KOPT-K1 (cell line): ENCODE measurements around the gene ANKS1B.

Experiments
- H3K27ac ChIP-seq: fragments of 200-600 bp; sonication (generic); 2 replicates; pipeline ENCODE4 v1.5.1; 2016; ENCODE audit warnings: antibody characterized with exemption, mild to moderate bottlenecking, low read depth, low read length; ENCODE audit not compliant: poor library complexity, severe bottlenecking
- H3K36me3 ChIP-seq: fragments of 200-600 bp; sonication (generic); 2 replicates; pipeline ENCODE4 v1.5.1; 2017; ENCODE audit warnings: antibody characterized with exemption, mild to moderate bottlenecking, low read length, moderate library complexity; ENCODE audit not compliant: insufficient read depth
- H3K9me3 ChIP-seq: fragments of 200-600 bp; sonication (generic); 2 replicates; pipeline ENCODE4 v1.5.1; 2017; ENCODE audit warnings: antibody characterized with exemption, low read length, mild to moderate bottlenecking; ENCODE audit not compliant: insufficient read depth, poor library complexity, severe bottlenecking

Gene ANKS1B

GRCh38 chr12:99309812-99310211 lies 674.9 kb downstream of the ANKS1B start:
- Histone ChIP-seq H3K27ac (no peak overlapping the region), H3K9me3 (no peaks in the 10 kb centered on the region), H3K36me3 (no peaks in the 10 kb centered on the region)

DNA sequence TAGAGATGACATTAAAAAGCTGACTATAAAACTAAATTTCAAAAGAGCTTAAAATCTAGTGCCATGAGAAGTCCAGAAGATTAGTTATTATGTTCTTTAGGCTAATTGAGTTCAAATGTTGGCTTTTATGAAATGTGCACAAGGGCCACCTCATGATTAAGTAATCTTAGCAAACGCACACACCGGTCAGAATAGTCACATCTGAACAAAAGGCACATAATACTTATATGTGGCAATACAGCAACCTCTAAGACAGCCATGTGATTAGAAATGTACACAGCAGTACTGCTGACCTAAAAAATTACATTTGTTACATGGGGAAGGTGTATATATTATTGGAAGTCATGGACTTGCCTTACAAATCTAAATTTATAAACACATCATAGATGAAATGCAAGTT lies 681.9 kb downstream of the ANKS1B start:
- no peak overlapping the region for H3K27ac ChIP-seq
- no peaks in the 10 kb centered on the region for H3K9me3 ChIP-seq

GRCh38 chr12:99287136-99287535 lies 697.6 kb downstream of the ANKS1B start:
- peaks cover 5% of the 10 kb centered on the region for H3K9me3 ChIP-seq
- no peaks in the 10 kb centered on the region for H3K36me3 ChIP-seq
- H3K27ac ChIP-seq = no peak overlapping the region

More for the DNA sequence above, 681.9 kb downstream of the ANKS1B start:
- no peaks in the 10 kb centered on the region for H3K36me3 ChIP-seq

GRCh38 chr12:99284161-99284560 lies 700.6 kb downstream of the ANKS1B start:
- Histone ChIP-seq H3K36me3 (no peaks in the 10 kb centered on the region), H3K27ac (no peak overlapping the region), H3K9me3 (no peaks in the 10 kb centered on the region)

DNA sequence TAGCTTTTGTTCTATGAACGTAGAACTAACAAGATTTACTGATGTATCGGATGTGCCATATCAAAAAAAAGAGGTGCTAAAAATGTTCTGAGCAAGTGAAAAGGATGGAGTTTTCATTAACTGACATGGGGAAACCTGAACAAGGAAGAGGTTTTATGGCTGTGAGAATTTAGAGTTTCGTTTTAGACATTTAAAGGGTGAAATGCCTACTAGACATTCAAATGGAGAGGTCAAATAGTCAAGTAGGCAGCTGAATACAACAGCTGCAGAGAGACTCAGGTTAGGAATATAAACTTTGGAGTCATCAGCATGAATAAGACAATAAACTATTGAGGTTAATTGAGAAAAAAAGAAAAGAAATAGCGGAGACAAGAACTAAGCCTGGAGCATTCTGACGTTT lies 702.1 kb downstream of the ANKS1B start:
- no peak overlapping the region for H3K27ac ChIP-seq
- no peaks in the 10 kb centered on the region for H3K36me3 ChIP-seq

GRCh38 chr12:99282086-99282485 lies 702.6 kb downstream of the ANKS1B start:
- no peaks in the 10 kb centered on the region for H3K9me3 ChIP-seq
- no peaks in the 10 kb centered on the region for H3K36me3 ChIP-seq
- no peak overlapping the region for H3K27ac ChIP-seq

More for the DNA sequence above, 702.1 kb downstream of the ANKS1B start:
- no peaks in the 10 kb centered on the region for H3K9me3 ChIP-seq

DNA sequence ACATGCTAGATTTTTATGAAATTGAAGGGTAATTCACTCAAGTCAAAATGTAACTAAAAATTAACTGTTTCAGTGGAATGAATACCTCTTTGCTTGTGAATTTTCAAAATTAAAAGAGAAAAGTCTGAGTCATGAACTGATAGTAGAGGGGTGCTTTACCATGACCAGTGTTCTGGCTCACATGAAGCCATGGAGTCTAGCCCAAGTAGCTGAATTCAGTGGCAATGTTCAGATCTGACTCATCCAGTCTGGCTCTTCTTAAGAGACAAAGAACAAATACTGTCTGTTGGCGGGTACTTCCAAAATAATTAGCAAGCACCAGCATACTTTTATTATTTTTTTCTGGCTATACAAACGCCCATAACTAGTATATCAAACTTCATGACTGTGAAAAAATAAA lies 703.5 kb downstream of the ANKS1B start:
- no peaks in the 10 kb centered on the region for H3K36me3 ChIP-seq
- H3K27ac ChIP-seq = no peak overlapping the region
- no peaks in the 10 kb centered on the region for H3K9me3 ChIP-seq

DNA sequence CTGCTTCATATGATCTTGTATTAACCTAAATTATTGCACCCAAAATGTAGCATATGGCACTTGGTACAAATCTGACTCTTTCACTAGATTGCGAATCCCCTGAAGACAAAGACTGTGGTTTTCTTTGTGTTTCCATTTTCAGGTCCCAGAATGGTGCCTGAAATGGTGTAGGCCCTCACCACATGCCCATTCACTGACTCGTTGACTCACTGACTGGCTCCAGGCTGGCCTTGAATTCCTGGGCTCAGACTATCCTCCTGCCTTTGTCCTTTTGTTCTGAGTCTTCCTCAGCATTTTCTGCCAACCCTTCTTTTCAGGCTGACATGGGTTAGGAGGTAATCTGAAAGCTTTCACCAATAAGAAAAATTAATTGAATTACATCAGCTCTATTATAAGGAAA lies 705.8 kb downstream of the ANKS1B start:
- no peaks in the 10 kb centered on the region for H3K9me3 ChIP-seq
- H3K36me3 ChIP-seq = no peaks in the 10 kb centered on the region
- no peak overlapping the region for H3K27ac ChIP-seq

DNA sequence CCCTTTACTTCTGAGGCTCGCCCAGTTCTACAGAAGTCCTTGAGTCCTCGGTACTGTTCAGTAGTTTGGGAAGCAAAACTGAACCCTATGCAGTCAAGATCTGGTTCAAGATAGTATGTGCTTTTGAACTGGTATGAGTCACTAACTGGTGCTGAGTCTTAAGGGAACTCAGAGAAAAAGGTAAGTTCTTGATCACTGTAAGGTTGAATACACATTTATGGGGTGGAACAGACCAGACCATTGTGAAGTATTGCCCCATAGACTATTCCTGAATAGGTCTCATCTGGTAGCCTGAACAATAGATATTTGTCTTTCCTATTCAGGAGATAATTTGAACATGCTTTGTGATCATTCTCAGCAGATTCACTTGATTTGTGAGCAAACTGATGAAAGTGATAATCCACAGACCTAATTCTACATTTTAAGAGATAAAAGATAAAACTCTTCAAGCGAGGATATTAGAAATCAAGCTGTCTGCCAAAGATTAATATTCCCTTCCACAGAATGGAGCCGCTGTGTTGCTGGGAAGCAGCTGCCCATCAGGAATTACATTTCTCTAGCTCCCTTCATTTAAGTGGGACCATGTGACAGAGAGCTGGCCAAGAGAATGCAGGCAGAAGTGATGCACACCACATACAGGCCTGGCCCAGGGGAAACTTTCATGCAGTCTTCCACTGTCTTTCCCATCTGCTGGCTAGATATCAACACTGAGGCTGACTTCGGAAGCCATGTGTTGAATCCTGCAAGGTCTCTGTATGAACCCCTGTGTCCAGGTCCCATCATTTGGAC lies 707.0 kb downstream of the ANKS1B start:
- no peak overlapping the region for H3K27ac ChIP-seq
- no peaks in the 10 kb centered on the region for H3K36me3 ChIP-seq
- H3K9me3 ChIP-seq = no peaks in the 10 kb centered on the region

GRCh38 chr12:99271071-99271470 lies 713.7 kb downstream of the ANKS1B start:
- Histone ChIP-seq H3K36me3 (no peaks in the 10 kb centered on the region), H3K9me3 (no peaks in the 10 kb centered on the region), H3K27ac (no peak overlapping the region)

DNA sequence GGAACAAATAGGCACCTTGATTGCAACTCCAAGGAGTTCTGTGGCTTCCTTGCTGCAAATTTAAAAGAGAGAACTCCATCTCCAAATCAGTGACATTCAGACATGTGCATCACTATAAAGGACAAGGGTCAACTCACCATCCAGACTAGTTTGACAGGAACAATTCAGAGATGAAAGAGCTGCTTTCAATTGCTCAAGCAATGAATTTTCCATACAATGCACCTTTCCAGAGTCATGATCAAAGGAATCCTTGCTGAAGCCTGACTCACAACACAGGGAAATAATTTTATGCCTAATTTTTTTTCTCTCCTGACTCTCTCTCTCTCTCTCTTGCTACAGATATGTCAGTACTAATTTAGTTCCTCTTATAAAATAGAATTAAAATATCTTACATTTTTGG lies 717.7 kb downstream of the ANKS1B start:
- no peak overlapping the region for H3K27ac ChIP-seq

DNA sequence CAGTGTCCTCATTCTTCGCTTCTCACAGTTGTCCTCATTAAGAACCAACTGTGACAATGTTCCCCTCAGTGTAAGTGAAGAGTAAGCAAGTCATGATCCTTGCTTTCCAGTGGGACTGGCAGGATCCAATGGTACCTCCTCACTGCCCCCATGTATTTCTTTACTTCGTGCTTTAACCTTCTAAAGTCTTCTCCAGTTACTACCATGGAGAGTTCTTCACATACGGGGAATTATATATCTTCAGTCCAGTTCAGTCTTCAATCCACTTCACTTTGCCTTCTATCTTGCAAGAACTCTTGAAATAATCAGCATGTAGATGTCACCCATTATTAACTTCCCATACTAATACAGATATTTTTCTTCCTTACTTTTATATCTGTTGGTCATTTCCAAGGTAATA lies 719.1 kb downstream of the ANKS1B start:
- Histone ChIP-seq H3K9me3 (no peaks in the 10 kb centered on the region), H3K27ac (no peak overlapping the region), H3K36me3 (no peaks in the 10 kb centered on the region)

More for the DNA sequence above, 717.7 kb downstream of the ANKS1B start:
- H3K9me3 ChIP-seq = no peaks in the 10 kb centered on the region
- no peaks in the 10 kb centered on the region for H3K36me3 ChIP-seq

GRCh38 chr12:99261256-99261655 lies 723.5 kb downstream of the ANKS1B start:
- no peak overlapping the region for H3K27ac ChIP-seq
- no peaks in the 10 kb centered on the region for H3K36me3 ChIP-seq
- H3K9me3 ChIP-seq = no peaks in the 10 kb centered on the region

DNA sequence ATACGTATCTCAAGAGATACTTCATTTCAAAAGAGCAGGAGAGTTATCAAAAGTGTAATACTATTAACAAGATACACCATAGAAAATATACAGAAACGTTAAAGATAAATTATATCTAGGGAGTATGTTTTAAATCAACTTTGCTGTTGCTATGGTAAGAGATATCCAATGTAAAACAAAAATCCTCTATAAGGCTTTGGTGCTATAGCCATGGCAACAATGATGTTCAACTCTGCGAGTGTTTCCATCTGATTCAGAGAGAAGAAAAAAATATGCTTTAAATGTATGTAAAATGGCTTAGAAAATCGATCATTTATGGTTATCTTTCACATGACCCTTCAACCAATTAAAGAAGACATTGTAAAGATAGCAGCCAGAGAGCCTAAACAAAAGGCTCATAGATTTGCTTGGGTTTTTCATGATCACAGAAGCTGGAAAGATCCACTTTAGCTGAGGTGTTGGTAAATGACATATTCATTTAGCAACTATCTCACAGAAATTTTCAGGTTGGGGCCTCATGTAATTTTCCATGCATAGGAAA lies 724.2 kb downstream of the ANKS1B start:
- Histone ChIP-seq H3K9me3 (no peaks in the 10 kb centered on the region), H3K27ac (no peak overlapping the region), H3K36me3 (no peaks in the 10 kb centered on the region)

DNA sequence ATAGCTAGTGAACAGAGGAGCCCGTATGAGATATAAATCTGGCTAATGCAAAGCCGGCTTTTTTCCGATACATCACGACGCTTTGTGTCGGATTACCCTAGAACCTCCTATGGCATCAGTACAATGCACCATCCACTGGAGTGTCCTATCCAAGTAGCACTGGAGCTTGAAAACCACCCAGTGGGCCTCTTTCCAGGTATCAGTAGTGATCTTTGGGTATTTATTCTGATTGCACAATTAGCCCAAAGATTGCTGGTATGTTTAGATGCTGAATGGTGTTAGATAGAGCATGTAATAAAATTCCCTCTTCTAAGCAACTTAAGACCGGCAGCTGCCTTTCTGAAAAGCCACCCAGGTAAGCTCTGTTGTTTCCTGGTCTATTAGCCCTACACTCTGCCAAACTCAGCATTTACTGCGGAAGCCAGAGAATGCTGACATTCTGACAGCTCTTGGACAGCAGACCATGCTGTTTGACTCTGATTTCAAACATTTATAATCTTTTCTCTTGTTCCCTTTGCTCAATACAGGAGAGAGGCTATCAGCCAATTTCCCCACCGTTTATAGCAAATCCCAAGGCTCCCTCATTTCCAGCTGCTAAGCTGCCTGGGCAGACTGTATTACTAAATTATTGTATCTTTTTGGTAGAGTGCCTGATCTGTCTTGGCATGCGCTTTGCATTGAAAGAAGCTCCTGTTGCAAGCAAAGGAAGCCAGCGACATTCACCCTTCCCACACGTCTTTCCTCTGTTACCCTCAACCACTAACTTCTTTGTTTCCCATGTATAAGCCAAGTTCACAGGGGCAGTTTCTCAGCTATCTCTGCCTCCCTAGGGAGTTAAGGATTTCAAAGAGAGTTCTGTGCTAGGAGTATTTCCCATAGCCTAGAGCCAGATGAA lies 725.4 kb downstream of the ANKS1B start:
- Histone ChIP-seq H3K36me3 (no peaks in the 10 kb centered on the region), H3K9me3 (no peaks in the 10 kb centered on the region), H3K27ac (no peak overlapping the region)
